Testis (tissue), 2 donors: ENCODE measurements around the gene TMEM63C.

ENCODE experiments used
- POLR2A ChIP-seq: fragments of 450-650 bp; IDR thresholded peaks from one replicate; pipeline ENCODE4 v1.6.1; 2017; ENCODE audit warnings: antibody characterized with exemption, mild to moderate bottlenecking, moderate library complexity
- TF ChIP-seq, protein P1 (sequence below), 3 experiments: fragments of 450-650 bp in 2 of 3; fragments of 200-600 bp in 1 of 3; sonication (generic) in 1 of 3; IDR thresholded peaks; one replicate each; pipeline ENCODE4 v1.5.1; 2016 to 2019; ENCODE audit warnings: antibody characterized with exemption in 3 of 3, mild to moderate bottlenecking in 2 of 3, moderate library complexity in 1 of 3

DNA sequence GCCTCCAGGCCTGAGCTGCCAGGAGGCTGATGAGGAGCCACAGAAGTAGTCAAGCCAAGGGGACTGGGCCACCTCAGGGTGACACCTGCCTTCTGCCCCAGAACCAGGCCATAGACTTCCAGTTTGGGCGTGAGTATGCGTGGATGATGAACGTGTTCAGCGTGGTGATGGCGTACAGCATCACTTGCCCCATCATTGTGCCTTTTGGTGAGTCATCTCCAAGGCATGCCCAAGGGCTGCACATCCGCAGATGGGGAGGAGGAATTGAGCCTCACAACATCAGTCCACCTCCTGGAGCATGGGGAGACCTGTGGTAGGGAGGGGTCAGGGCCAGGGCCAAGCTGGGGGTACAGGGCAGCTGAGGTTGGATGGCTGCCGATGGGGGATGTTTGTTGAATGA lies 67.1 kb downstream of the TMEM63C start:
- TF ChIP-seq, protein P1, sequence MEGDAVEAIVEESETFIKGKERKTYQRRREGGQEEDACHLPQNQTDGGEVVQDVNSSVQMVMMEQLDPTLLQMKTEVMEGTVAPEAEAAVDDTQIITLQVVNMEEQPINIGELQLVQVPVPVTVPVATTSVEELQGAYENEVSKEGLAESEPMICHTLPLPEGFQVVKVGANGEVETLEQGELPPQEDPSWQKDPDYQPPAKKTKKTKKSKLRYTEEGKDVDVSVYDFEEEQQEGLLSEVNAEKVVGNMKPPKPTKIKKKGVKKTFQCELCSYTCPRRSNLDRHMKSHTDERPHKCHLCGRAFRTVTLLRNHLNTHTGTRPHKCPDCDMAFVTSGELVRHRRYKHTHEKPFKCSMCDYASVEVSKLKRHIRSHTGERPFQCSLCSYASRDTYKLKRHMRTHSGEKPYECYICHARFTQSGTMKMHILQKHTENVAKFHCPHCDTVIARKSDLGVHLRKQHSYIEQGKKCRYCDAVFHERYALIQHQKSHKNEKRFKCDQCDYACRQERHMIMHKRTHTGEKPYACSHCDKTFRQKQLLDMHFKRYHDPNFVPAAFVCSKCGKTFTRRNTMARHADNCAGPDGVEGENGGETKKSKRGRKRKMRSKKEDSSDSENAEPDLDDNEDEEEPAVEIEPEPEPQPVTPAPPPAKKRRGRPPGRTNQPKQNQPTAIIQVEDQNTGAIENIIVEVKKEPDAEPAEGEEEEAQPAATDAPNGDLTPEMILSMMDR (IDR thresholded peaks at IDR 0.05): no peak
- no peak for TF ChIP-seq POLR2A
